Vagina (tissue), 2 donors: Measurements from ENCODE around the gene GDA.

ENCODE experiments used
- CTCF ChIP-seq, 3 experiments: fragments of 450-650 bp in 2 of 3; fragments of 200-600 bp in 1 of 3; sonication (generic) in 1 of 3; IDR thresholded peaks; one replicate each; pipeline ENCODE4 v1.5.1; 2017 to 2019; ENCODE audit warnings: antibody characterized with exemption in 3 of 3, mild to moderate bottlenecking in 2 of 3, moderate library complexity in 2 of 3
- POLR2A ChIP-seq, 2 donors: fragments of 450-650 bp; IDR thresholded peaks; one replicate each; pipeline ENCODE4 v1.6.1; 2017; ENCODE audit warnings: antibody characterized with exemption in 2 of 2, mild to moderate bottlenecking in 2 of 2, moderate library complexity in 2 of 2
- POLR2AphosphoS5 ChIP-seq, 2 donors: sonication (generic); formaldehyde crosslinking; IDR thresholded peaks; one replicate each; pipeline ENCODE4 v1.9.0; 2017; ENCODE audit warnings: antibody characterized with exemption in 2 of 2, mild to moderate bottlenecking in 2 of 2, low read depth in 1 of 2; ENCODE audit not compliant: insufficient read depth in 1 of 2

- no peak for TF ChIP-seq POLR2A (IDR thresholded peaks at IDR 0.05)
- no peak for TF ChIP-seq CTCF (IDR thresholded peaks at IDR 0.05)
- no peak for TF ChIP-seq POLR2AphosphoS5 (IDR thresholded peaks at IDR 0.05; ENCODE audit: insufficient read depth in 1 of 2, low read depth in 1 of 2)
Observed at GRCh38 chr9:72205513-72205912, 56.3 kb downstream of the GDA start.
